ENCODE measurements around the gene HADH.
"Not testable (repeated sequence)": the region's sequence is repeated elsewhere in the genome, so short reads cannot be mapped to it uniquely, and the experiment has no call there.

Gene HADH

GRCh38 chr4:107989537-107990386, at the start of gene HADH:
TSS of gene HADH (plus strand) at chr4:107989889. CDS start at chr4:107989933, 44 bp downstream.
- DNase-seq: peak; percentile 95

- DNase-seq: no peak
Measured at GRCh38 chr4:107945809-107946208, 43.9 kb upstream of the HADH start.

GRCh38 chr4:107950746-107951540, 38.7 kb upstream of the HADH start:
- no peak for DNase-seq

- no peak for DNase-seq
Measured at GRCh38 chr4:107951551-107951950, 38.1 kb upstream of the HADH start.

- DNase-seq: no peak
Measured at GRCh38 chr4:107956011-107956410, 33.7 kb upstream of the HADH start.

GRCh38 chr4:107966903-107967302, 22.8 kb upstream of the HADH start:
- DNase-seq: no peak

DNA sequence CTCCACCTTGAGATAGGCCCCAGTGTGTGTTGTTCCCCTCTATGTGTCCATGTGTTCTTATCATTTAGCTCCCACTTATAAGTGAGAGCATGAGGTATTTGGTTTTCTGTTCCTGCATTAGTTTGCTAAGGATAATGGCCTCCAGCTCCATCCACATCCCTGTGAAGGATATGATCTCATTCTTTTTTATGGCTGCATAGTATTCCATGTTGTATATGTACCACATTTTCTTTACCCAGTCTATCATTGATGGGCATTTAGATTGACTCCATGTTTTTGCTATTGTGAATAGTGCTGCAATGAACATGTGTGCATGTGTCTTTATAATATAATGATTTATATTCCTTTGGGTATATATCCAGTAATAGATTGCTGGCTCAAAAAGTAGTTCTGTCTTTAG, 22.2 kb upstream of the HADH start:
- not testable (repeated sequence) for DNase-seq

- DNase-seq: not testable (repeated sequence)
Measured at GRCh38 chr4:107967921-107968320, 21.8 kb upstream of the HADH start.

GRCh38 chr4:107970063-107970798, 19.5 kb upstream of the HADH start:
- no peak for DNase-seq

DNA sequence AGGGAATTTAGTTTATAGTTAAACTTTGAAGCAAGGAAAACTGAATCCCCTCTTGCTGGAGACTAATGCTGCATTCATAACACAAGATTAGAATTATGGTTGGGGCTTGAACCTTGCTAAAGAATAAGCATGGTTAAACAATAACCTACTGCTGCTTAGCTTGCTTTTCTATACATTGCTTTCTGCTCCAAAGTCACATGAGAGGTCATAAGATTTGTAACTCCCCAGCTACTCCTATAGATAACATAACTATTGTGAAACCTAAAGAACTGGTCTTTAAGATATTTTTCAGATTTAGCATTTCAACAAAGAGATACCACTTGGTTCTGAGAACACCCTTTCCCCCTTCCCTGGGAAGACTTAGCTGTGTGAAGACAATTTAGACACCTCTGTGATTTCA, 17.1 kb upstream of the HADH start:
- no peak for DNase-seq

DNA sequence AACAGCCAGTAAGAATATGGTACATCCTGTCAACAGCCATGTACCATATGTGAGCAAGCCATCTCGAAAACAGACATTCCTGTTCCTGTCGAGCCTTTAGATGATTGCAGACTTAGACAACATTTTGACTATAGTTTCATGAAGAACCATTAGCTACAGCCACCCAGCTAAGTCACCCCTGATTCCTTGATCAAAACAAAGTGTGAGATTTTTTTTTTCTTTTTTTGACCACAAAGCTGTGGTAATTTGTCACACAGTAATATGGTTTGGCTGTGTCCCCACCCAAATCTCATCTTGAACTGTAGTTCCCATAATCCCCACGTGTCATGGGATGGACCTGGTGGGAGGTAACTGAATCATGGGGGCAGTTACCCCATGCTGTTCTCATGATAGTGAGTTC, 15.2 kb upstream of the HADH start:
- no peak for DNase-seq

DNA sequence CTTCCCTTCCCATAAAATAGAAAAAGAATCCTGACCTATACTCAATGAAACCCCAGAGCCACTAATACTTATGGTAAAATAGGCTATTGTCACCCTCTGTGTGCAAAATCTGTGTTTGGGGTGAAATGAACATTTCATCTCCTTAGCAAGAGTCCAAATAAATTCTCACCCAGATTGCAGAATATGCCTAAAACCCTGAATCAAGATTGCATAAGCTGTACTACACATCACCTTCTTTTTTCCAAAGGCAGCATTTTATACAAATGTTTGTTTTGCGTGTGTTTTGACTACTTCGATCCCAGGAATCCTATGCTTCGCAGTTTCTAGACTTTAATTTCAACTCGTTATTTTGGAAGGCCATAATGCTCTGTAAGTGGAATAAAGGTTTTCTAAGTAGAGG, 12.2 kb upstream of the HADH start:
- DNase-seq: no peak

DNA sequence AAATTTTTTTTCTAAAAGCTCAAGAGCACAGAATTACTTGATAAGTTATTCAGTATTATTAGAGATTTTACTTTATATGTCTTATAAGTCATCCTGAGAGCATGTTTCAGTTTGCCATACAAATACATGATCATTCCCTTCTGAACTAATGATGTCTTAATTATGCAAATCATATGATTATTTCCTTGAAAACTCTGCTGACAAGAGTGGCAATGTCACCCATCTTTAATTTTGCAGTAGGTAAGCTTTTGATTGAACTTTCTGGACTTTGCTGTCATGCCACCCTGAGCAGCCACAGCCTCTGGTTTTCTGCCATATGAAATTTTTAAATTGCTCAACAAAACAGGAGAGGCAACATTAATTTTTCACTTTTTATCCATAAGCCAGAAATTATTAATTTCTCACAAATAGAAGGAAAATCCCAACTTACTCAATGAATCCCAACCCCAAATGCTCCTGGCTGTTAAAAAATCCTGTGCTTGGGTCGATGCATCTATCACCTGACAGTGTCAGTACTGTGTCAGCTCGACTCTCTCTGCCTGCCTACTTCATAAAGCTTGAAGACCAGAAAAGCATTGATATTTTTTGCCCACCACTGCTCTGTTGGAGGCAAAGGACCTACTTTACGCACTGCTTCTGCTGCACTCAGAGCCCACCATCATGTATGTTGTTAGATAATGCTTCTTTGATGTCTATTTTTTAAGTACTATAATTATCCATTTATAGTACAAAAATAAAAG, 11.6 kb upstream of the HADH start:
- no peak for DNase-seq

GRCh38 chr4:107978716-107979451, 10.8 kb upstream of the HADH start:
- no peak for DNase-seq

GRCh38 chr4:107987916-107988762, 1.6 kb upstream of the HADH start:
- DNase-seq: no peak

DNA sequence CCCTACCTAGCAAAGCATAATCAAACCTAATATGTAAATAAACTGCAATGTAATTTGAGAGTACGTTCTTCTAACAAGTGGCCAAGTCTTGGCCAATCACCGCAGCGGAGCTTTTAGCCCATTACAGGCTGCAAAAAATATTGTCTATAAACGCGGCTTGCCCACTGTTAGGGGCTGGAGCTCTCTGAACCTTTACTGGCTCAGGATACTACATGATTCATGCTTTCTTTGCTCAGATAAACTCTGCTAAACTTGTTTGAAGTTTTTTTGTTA, 990 bp upstream of the HADH start:
- no peak for DNase-seq

DNA sequence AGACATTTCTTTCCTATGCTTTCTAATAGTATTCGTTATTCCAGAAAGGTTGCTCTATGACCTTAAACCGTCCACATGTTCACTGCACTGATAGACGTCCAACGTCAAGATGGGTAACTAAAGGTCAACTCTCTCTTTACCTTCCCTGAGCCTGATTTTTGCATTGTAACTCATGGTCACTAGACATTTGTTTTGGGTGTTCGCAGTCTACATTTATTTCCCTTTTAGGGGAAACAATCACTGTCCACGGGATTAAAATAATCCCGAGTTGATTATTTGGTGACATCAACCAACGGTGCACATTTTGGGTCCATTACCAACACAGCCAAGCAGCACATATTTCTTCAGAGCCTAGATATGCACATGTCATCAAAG, 540 bp upstream of the HADH start:
- no peak for DNase-seq

GRCh38 chr4:107991945-107992630, 2.4 kb downstream of the HADH start:
- no peak for DNase-seq

DNA sequence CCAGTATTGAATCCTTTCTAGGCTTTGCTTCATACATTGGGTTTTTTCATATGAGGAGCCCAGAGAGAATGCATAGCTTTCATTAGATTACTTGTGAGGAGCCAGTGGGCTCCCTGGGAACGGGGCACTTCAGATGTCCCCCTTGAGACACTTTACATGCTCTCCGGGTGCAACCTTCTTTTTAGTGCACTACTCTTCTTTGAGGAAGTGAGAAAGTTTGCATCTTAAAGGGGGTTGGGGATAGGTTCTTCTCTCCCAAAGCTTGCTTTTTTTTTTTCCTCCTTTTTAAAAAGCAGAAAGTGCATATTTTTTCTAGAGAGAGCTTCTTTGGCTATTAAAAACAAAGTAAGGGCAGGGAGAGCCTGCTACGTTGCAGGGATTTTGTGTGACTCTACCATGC, 4.3 kb downstream of the HADH start:
- DNase-seq: no peak

- DNase-seq: no peak
Measured at GRCh38 chr4:107994894-107995293, 5.2 kb downstream of the HADH start.

All from stimulated activated CD8-positive, alpha-beta memory T cell treated with anti-CD3 and anti-CD28 coated beads, Interleukin-4, amount 100 ng/mL, for 48 hours (primary cell).